Astrocyte of the spinal cord (primary cell): ENCODE results near the gene ERC1.

Experiments used
- DNase-seq: peaks from one replicate; pipeline ENCODE4 v3.0.0; 2011; ENCODE audit warnings: low read depth, low spot score
- H3K4me3 ChIP-seq: 2 replicates; pipeline ENCODE4 v1.5.1; 2011; ENCODE audit warnings: low read depth, mild to moderate bottlenecking, low read length, moderate library complexity
- in situ Hi-C: cut with HindIII; loops from 2 replicates; pipeline ENCODE4 v1.10.0; 2017; ENCODE audit warnings: low sequenced_read_pairs
- TF ChIP-seq, protein P1 (sequence below): IDR thresholded peaks from 2 replicates; pipeline ENCODE4 v1.5.1; 2012; ENCODE audit warnings: low read depth, mild to moderate bottlenecking, low read length, inconsistent platforms

The ERC1 gene

DNA sequence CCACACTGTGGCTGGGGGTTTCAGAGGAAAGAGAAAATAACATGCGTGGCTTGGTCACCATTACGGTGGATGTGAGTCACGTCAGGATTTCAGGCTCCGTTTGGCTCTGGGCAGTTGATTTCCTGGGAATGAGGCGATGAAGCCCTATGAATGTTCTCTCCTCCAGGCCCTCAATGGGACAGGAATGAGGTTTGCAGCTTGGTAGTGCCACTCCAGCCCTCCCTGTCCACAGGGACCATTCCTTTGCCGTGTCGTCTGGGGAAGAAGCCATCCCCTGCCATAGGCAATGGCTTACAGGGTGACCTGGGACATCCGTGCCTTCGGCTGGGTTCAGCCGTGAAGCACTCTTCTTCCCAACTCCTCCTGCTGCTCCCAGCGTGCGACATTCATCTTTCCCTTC lies 508.3 kb downstream of the ERC1 start:
- no peak overlapping the region for H3K4me3 ChIP-seq
- TF ChIP-seq, protein P1, sequence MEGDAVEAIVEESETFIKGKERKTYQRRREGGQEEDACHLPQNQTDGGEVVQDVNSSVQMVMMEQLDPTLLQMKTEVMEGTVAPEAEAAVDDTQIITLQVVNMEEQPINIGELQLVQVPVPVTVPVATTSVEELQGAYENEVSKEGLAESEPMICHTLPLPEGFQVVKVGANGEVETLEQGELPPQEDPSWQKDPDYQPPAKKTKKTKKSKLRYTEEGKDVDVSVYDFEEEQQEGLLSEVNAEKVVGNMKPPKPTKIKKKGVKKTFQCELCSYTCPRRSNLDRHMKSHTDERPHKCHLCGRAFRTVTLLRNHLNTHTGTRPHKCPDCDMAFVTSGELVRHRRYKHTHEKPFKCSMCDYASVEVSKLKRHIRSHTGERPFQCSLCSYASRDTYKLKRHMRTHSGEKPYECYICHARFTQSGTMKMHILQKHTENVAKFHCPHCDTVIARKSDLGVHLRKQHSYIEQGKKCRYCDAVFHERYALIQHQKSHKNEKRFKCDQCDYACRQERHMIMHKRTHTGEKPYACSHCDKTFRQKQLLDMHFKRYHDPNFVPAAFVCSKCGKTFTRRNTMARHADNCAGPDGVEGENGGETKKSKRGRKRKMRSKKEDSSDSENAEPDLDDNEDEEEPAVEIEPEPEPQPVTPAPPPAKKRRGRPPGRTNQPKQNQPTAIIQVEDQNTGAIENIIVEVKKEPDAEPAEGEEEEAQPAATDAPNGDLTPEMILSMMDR: no peak
- no peak for DNase-seq
- in situ Hi-C loops: no loop called here

DNA sequence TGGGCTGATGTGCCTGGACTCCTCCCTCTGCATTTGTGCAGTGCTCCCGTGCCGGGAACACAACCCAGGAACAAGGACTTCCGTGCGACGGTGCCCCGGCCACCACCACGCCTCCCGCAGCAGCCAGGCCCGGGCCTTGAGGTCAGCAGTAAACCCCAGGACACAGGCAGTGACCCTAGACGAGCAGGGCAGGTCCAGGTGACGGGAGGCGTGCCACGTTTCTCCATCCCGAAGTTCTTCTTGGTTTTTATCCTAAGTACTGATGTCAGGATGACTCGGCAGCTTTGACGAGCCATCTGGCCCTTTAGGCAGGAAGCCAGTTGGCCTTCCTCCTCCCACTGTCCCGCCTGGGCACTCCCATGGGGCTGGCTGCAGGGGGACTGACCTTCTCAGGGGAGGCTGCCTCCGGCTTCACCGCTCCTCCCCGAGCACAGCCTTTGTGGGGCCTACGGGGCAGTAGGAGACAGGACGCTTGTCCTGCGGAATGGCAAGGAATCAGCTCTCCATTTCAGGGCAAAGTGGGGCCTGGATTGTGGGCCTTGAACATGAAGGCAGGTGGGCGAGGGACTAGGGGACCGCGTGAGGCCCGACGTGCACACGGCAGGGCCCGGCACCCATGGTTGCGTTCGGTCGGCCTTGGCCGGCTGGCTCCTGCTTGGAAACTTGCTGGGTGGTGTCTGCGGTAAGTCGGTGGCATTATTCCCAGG lies 509.2 kb downstream of the ERC1 start:
- TF ChIP-seq, protein P1: no peak
- in situ Hi-C loops: no loop called here
- no peak overlapping the region for H3K4me3 ChIP-seq
- DNase-seq: peak; percentile 59

DNA sequence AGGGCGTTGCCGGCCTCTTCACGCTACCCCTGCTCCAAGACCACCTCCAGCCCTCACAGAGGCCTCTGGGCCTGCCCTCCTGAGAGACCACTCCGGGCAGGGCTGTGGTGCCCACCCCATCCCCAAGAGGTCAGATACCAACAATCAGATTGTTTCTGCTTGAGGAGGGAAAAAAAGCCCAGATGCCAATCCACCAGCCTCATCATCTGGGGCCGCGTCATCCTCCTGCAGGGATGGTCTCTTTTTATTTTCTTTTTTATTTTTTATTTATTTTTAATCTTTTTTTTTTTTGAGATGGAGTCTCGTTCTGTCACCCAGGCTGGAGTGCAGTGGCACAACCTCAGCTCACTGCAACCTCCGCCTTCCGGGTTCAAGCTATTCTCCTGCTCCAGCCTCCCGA lies 510.0 kb downstream of the ERC1 start:
- no peak overlapping the region for H3K4me3 ChIP-seq
- DNase-seq: no peak
- in situ Hi-C loops: no loop called here
- TF ChIP-seq, protein P1: no peak

DNA sequence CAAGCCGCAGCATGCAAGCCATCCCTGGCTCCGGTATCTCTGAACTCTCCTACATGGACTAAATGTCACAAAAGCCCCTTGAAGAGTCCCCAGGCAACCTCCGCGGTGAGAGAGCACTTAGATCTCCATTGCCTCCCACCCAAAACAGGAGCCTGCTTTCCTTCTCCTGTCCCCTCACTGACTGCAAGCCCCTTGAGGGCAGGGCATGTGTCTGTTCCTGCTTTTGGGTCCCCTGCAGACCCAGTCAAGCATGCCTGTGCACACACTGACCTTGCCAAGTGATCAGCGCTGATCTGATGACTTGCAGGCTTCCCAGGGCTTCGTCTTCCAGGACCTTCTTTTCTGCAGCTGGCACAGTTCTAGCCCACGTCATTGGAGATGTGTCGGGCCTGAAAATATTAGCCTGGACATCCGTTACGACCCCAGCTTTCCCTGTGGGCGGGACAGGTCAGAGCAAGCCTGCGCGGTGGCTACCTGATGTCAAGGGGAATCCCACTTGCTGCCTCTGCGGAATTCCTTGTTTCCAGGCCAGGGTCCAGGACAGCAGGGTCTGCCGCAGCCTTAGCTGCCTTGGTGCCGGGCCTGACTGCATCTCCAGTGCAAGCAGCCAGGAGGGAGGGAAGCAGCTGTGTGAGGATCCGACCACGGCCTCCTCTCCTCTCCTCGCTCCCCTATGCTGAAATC lies 510.8 kb downstream of the ERC1 start:
- in situ Hi-C loops: no loop called here
- H3K4me3 ChIP-seq: no peak overlapping the region
- TF ChIP-seq, protein P1: no peak
- no peak for DNase-seq

DNA sequence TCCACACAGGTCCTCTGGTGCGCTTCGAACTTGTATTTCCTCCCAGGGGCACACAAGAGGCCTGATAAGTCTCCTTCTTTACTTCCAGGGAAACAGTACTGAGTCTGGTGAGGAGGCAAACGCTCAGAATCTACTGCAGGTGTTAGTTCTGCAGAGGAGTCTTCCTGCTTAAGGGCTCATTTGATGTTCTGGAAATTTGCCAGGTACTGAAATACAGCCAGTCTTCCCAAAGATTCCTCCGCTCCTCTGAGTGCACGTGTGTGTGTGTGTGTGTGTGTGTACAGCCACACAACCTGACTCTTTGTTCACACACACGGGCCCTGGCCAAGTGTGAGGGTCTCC lies 511.3 kb downstream of the ERC1 start:
- in situ Hi-C loops: no loop called here
- TF ChIP-seq, protein P1: no peak
- no peak overlapping the region for H3K4me3 ChIP-seq
- no peak for DNase-seq

DNA sequence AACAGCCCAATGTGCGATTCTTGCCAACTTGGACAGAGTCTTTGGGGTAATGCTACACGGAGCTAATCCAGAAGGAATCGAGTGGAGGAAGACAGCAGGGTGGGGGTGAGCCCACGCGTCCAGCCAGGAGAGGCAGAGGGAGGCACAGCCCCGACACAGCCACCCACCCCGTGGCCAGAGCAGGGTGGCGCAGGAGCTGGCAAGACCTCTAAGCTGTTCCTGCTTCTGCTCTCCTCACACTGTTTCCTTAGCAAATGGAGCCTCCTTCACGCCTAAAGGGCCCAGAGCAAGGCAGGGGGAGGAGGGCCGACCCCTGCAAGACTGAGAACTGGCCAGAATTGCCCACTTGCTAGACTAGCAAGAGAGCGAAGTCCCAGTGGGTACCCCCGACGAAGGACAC lies 511.8 kb downstream of the ERC1 start:
- H3K4me3 ChIP-seq: no peak overlapping the region
- DNase-seq: no peak
- TF ChIP-seq, protein P1: no peak
- in situ Hi-C loops: no loop called here
